Transverse colon (tissue), 4 donors: ENCODE data around the gene CDC16. TPM values are rescaled to one million over a fixed set of nuclear protein-coding genes. Genes with fewer than 3 reads are reported as not detected.

Experiments
- DNase-seq: peaks from one replicate; pipeline ENCODE4 v3.0.0-alpha.2; 2019
- H3K27ac ChIP-seq, 4 donors: fragments of 200-600 bp; sonication (generic); 2 replicates each; pipeline ENCODE4 v1.5.1; 2016 to 2018; ENCODE audit warnings: inconsistent platforms in 4 of 4
- H3K27me3 ChIP-seq: fragments of 200-600 bp; sonication (generic); 2 replicates; pipeline ENCODE4 v1.5.1; 2017; ENCODE audit warnings: inconsistent platforms
- H3K36me3 ChIP-seq, 4 donors: fragments of 200-600 bp; sonication (generic); 2 replicates each; pipeline ENCODE4 v1.5.1; 2017 to 2019; ENCODE audit warnings: inconsistent platforms in 4 of 4
- H3K4me1 ChIP-seq, 4 donors: fragments of 200-600 bp; sonication (generic); 2 replicates each; pipeline ENCODE4 v1.5.1; 2017 to 2020; ENCODE audit warnings: inconsistent platforms in 4 of 4
- H3K4me3 ChIP-seq, 4 donors: fragments of 200-600 bp; sonication (generic); 1 replicate in 1 of 4; 2 replicates in 3 of 4; pipeline versions ENCODE4 v1.5.1 to v1.6.1; 2017 to 2019; ENCODE audit warnings: inconsistent platforms in 4 of 4
- H3K9me3 ChIP-seq, 2 donors: fragments of 200-600 bp; sonication (generic); 2 replicates each; pipeline ENCODE4 v1.5.1; 2017 to 2019; ENCODE audit warnings: inconsistent platforms in 2 of 2
- CTCF ChIP-seq, 5 experiments: fragments of 200-600 bp in 3 of 5; fragments of 450-650 bp in 2 of 5; sonication (generic) in 3 of 5; IDR thresholded peaks; 1 replicate in 2 of 5; 2 replicates in 3 of 5; pipeline ENCODE4 v1.5.1; 2016 to 2017; ENCODE audit warnings: antibody characterized with exemption in 5 of 5, inconsistent platforms in 3 of 5, mild to moderate bottlenecking in 2 of 5, moderate library complexity in 1 of 5
- EP300 ChIP-seq: sonication (generic); formaldehyde crosslinking; IDR thresholded peaks from one replicate; pipeline ENCODE4 v1.6.1; 2017; ENCODE audit warnings: antibody characterized with exemption, low read depth
- POLR2A ChIP-seq: fragments of 450-650 bp; IDR thresholded peaks from one replicate; pipeline ENCODE4 v1.6.1; 2016; ENCODE audit warnings: antibody characterized with exemption, mild to moderate bottlenecking, moderate library complexity
- POLR2AphosphoS5 ChIP-seq, 3 donors: sonication (generic); formaldehyde crosslinking; IDR thresholded peaks; one replicate each; pipeline ENCODE4 v1.6.1; 2016; ENCODE audit warnings: antibody characterized with exemption in 3 of 3
- WGBS, 2 donors: methylation state at CpG; one replicate each; pipeline ENCODE4 v1.1.5; 2018; ENCODE audit warnings: low coverage in 1 of 2; 5-methylcytosine and 5-hydroxymethylcytosine counted together
- in situ Hi-C, 4 donors: fragments of 200-750 bp; cut with MboI; loops; one replicate each; pipeline versions ENCODE4 v1.15.0 to v1.15.1; 2017; ENCODE audit warnings: low sequenced_read_pairs in 3 of 4, low pct_ligation_motif_present in 1 of 4, low pct_unique_long_range_greater_than_20kb in 1 of 4
- intact Hi-C: fragments of 100-400 bp; cut with DNase I; formaldehyde crosslinking; loops from one replicate; pipeline ENCODE4 v1.15.1; 2023; ENCODE audit warnings: low total_unique reads
- total RNA-seq, 4 donors: library from RNA; depleted of rRNA; stranded (reverse); fragments of >200 nt; gene quantifications; one replicate each; pipeline ENCODE4 v1.1.0, GENCODE V29; 2016

CDC16 gene
- total RNA-seq, 4 donors from 2014 or later: 34.8 to 75.4 (median 56.1) TPM

- H3K27me3 ChIP-seq: no peaks in the 10 kb centered on the region
- H3K36me3 ChIP-seq: peaks cover 0 to 29% (median 14%) of the 10 kb centered on the region in 4 donors
- intact Hi-C loops: no loop called here
- DNase-seq: no peak
- H3K4me1 ChIP-seq: no peaks in the 10 kb centered on the region
- 76 to 82% methylated on average over 2 of the region's 2 CpGs for WGBS, 2 donors
- TF ChIP-seq EP300 (no peak), CTCF (IDR thresholded peaks at IDR 0.05) (no peak), POLR2AphosphoS5 (IDR thresholded peaks at IDR 0.05) (no peak), POLR2A (no peak)
- no peak overlapping the region for H3K27ac ChIP-seq
- in situ Hi-C loops: no loop called here
- no peak overlapping the region for H3K4me3 ChIP-seq
- no peaks in the 10 kb centered on the region for H3K9me3 ChIP-seq
These were observed 38.3 kb downstream of the CDC16 start for GRCh38 chr13:114272977-114273376.

GRCh38 chr13:114275304-114275703 is 40.6 kb downstream of the CDC16 start:
- TF ChIP-seq CTCF (IDR thresholded peaks at IDR 0.05): no peak
- no peak for TF ChIP-seq POLR2A
- no peak for TF ChIP-seq EP300
- no peak for TF ChIP-seq POLR2AphosphoS5 (IDR thresholded peaks at IDR 0.05)
- Histone ChIP-seq H3K4me1 (peaks cover under 1 to 9% (median 2%) of the 10 kb centered on the region in 4 donors), H3K27ac (no peak overlapping the region), H3K36me3 (peaks cover 0 to 17% (median 6%) of the 10 kb centered on the region in 4 donors), H3K9me3 (no peaks in the 10 kb centered on the region), H3K27me3 (no peaks in the 10 kb centered on the region), H3K4me3 (no peak overlapping the region)
- intact Hi-C loops: no loop called here
- 68 to 86% methylated on average over 5 to 7 of the region's 7 CpGs for WGBS, 2 donors
- DNase-seq: no peak
- in situ Hi-C loops: no loop called here

GRCh38 chr13:114279146-114279545 is 44.4 kb downstream of the CDC16 start:
- intact Hi-C loops (no loop called here), in situ Hi-C loops (no loop called here)
- Histone ChIP-seq H3K27ac (no peak overlapping the region), H3K9me3 (no peaks in the 10 kb centered on the region), H3K4me3 (no peak overlapping the region), H3K4me1 (peaks cover 13 to 29% (median 17%) of the 10 kb centered on the region in 4 donors), H3K27me3 (no peaks in the 10 kb centered on the region), H3K36me3 (peaks cover 0 to 7% (median 0%) of the 10 kb centered on the region in 4 donors)
- 85 to 89% methylated on average over 4 of the region's 4 CpGs for WGBS, 2 donors
- no peak for DNase-seq
- no peak for TF ChIP-seq CTCF (IDR thresholded peaks at IDR 0.05)
- no peak for TF ChIP-seq POLR2AphosphoS5 (IDR thresholded peaks at IDR 0.05)
- TF ChIP-seq POLR2A: no peak
- TF ChIP-seq EP300: no peak

GRCh38 chr13:114279758-114280355 is 45.2 kb downstream of the CDC16 start:
- no peaks in the 10 kb centered on the region for H3K27me3 ChIP-seq
- H3K4me3 ChIP-seq: no peak overlapping the region
- H3K4me1 ChIP-seq: peaks cover 13 to 29% (median 17%) of the 10 kb centered on the region in 4 donors
- WGBS, 2 donors: 92 to 95% methylated on average over 2 of the region's 2 CpGs
- H3K27ac ChIP-seq: peak overlapping the region; percentile 94 to 99 (median 98)
- intact Hi-C loops: no loop called here
- DNase-seq: no peak
- peaks cover 0 to 6% (median 0%) of the 10 kb centered on the region in 4 donors for H3K36me3 ChIP-seq
- TF ChIP-seq EP300: no peak
- no peak for TF ChIP-seq CTCF (IDR thresholded peaks at IDR 0.05)
- TF ChIP-seq POLR2AphosphoS5 (IDR thresholded peaks at IDR 0.05): no peak
- TF ChIP-seq POLR2A: no peak
- no peaks in the 10 kb centered on the region for H3K9me3 ChIP-seq
- in situ Hi-C loops: no loop called here
